Prostate gland (tissue), 2 donors: ENCODE results near the gene PIMREG.

Experiments
- CTCF ChIP-seq, 4 experiments: fragments of 200-600 bp in 2 of 4; fragments of 450-650 bp in 2 of 4; sonication (generic) in 2 of 4; IDR thresholded peaks; 1 replicate in 3 of 4; 2 replicates in 1 of 4; pipeline ENCODE4 v1.5.1; 2016 to 2019; ENCODE audit warnings: antibody characterized with exemption in 4 of 4, mild to moderate bottlenecking in 2 of 4, moderate library complexity in 2 of 4
- POLR2A ChIP-seq: fragments of 450-650 bp; IDR thresholded peaks from one replicate; pipeline ENCODE4 v1.6.1; 2016; ENCODE audit warnings: antibody characterized with exemption, mild to moderate bottlenecking
- POLR2AphosphoS5 ChIP-seq: sonication (generic); formaldehyde crosslinking; IDR thresholded peaks from one replicate; pipeline ENCODE4 v1.6.1; 2017; ENCODE audit warnings: antibody characterized with exemption

DNA sequence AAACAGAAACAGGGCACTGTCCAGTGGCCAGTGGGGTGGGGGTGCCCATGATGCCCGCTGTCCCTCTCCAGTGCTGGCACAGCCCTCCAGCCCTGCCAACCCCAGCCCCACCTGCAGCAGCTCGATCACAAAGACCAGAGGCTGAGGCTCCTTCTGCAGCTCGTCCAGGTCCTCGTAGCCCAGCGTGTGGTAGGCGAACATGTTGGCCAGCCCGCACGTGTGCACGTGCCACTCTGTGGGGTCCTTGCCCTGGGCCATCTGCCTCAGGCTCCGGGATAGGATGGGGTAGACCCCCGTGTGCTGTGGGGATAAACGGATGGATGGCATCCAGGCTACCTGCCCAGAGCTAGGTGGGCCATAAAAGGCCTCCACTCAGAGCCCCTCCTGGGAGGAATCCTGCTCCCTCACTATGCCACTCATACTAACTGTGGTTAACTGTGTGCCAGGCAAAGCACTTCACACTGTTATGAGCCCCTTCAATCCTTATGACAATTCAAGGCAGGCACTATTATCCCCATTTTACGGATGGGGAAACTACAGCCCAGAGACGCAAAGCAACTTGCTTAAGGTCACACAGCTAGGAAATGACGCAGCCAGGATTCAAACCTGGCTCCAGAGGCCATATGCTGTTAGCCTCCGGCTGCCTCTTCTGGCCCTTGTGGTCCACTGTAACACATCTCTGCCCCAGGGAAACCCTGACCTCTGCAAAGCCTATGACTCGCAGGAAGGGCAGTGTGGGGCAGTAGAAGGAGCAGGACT lies 15.9 kb upstream of the PIMREG start:
- no peak for TF ChIP-seq CTCF (IDR thresholded peaks at IDR 0.05)
- no peak for TF ChIP-seq POLR2A
- no peak for TF ChIP-seq POLR2AphosphoS5
